HCT116 (cell line): ENCODE results near the gene ERMN. TPM values are rescaled to one million over a fixed set of nuclear protein-coding genes. Genes with fewer than 3 reads are reported as not detected.

Experiments used
- ATAC-seq: fragments of 200-7000 bp; cut with Tn5 transposase; 2 replicates; pipeline ENCODE4 v1.9.1; 2020; ENCODE audit warnings: mild to moderate bottlenecking, moderate library complexity
- BruUV-seq: library from RNA; stranded (reverse); fragments of 400-500 nt; replicated peaks from 2 replicates; lab custom pipeline; 2021; lab: Mats Ljungman, UMichigan
- CTCF ChIA-PET: fragments of 300-600 bp; sonication (Branson Sonifier 250); formaldehyde crosslinking; loops from one replicate; lab custom pipeline; 2021; ENCODE audit warnings: antibody characterized with exemption; lab: Charles Lee
- POLR2A ChIA-PET: fragments of 300-600, 350-600 bp; sonication (Branson Sonifier 250); formaldehyde crosslinking; loops from one replicate; lab custom pipeline; 2021; ENCODE audit warnings: antibody characterized with exemption; lab: Charles Lee
- RAD21 ChIA-PET, 2 experiments: fragments of 300-600 bp; sonication (Branson Sonifier 250); formaldehyde crosslinking; loops; one replicate each; lab custom pipeline; 2023; ENCODE audit warnings: low total read pairs in 2 of 2; ENCODE audit not compliant: uncharacterized antibody in 2 of 2, unreplicated experiment in 2 of 2, low non-redundant PET in 1 of 2; lab: Charles Lee
- DNase-seq: peaks from one replicate; pipeline ENCODE4 v3.0.0-alpha.2; 2010; ENCODE audit warnings: low read depth, low spot score
- H2AFZ ChIP-seq: fragments of 200-600 bp; shearing (Covaris generic), sonication (generic); 2 replicates; pipeline ENCODE4 v1.6.1; 2017; ENCODE audit warnings: low read depth, mixed run types, mixed read lengths, antibody characterized with exemption, low read length; ENCODE audit not compliant: poor library complexity, severe bottlenecking
- H3K27ac ChIP-seq: 2 replicates; pipeline ENCODE4 v1.5.1; 2012; ENCODE audit warnings: low read depth, low read length
- H3K27me3 ChIP-seq: fragments of 200-600 bp; sonication (generic); 2 replicates; pipeline ENCODE4 v1.6.1; 2016; ENCODE audit warnings: mixed run types, low read length, mixed read lengths; ENCODE audit not compliant: insufficient read depth
- H3K36me3 ChIP-seq, 2 experiments: fragments of 200-500 bp in 1 of 2; fragments of 200-600 bp in 1 of 2; sonication (Bioruptor generic) in 1 of 2; sonication (generic) in 1 of 2; 2 replicates each; pipeline versions ENCODE4 v1.5.1 to v1.6.1; 2014 to 2016; ENCODE audit warnings: low read length in 2 of 2, inconsistent platforms in 1 of 2, mixed read lengths in 1 of 2, mixed run types in 1 of 2; ENCODE audit not compliant: insufficient read depth in 2 of 2, control insufficient read depth in 1 of 2
- H3K4me1 ChIP-seq, 2 experiments: fragments of 200-600 bp in 1 of 2; sonication (generic) in 1 of 2; 2 replicates each; pipeline versions ENCODE4 v1.5.1 to v1.6.1; 2012 to 2017; ENCODE audit warnings: low read length in 2 of 2, inconsistent platforms in 1 of 2, mild to moderate bottlenecking in 1 of 2, mixed read lengths in 1 of 2, mixed run types in 1 of 2, moderate library complexity in 1 of 2; ENCODE audit not compliant: insufficient read depth in 2 of 2, control insufficient read depth in 1 of 2
- H3K4me2 ChIP-seq: fragments of 200-600 bp; sonication (generic); 2 replicates; pipeline ENCODE4 v1.6.1; 2017; ENCODE audit warnings: mixed run types, low read length, mixed read lengths
- H3K4me3 ChIP-seq, 2 experiments: fragments of 200-600 bp in 1 of 2; sonication (generic) in 1 of 2; replicated peaks in 1 of 2; 2 replicates each; pipeline ENCODE4 v1.5.1; 2011 to 2016; ENCODE audit warnings: low read length in 2 of 2, control low read depth in 1 of 2, low read depth in 1 of 2, mild to moderate bottlenecking in 1 of 2, mixed read lengths in 1 of 2, mixed run types in 1 of 2
- H3K79me2 ChIP-seq: fragments of 200-600 bp; sonication (generic); 2 replicates; pipeline ENCODE4 v1.6.1; 2017; ENCODE audit warnings: mild to moderate bottlenecking, mixed run types, low read length, moderate library complexity, mixed read lengths; ENCODE audit not compliant: insufficient read depth
- H3K9ac ChIP-seq: fragments of 200-600 bp; sonication (generic); 2 replicates; pipeline ENCODE4 v1.6.1; 2016; ENCODE audit warnings: low read length, mixed read lengths
- H3K9me2 ChIP-seq: fragments of 200-600 bp; sonication (generic), shearing (Covaris generic); 2 replicates; pipeline ENCODE4 v1.6.1; 2017; ENCODE audit warnings: mixed run types, mild to moderate bottlenecking, moderate library complexity; ENCODE audit not compliant: insufficient read depth
- H3K9me3 ChIP-seq, 2 experiments: fragments of 200-500 bp in 1 of 2; fragments of 200-600 bp in 1 of 2; sonication (Bioruptor generic) in 1 of 2; sonication (generic) in 1 of 2; 2 replicates each; pipeline ENCODE4 v1.6.1; 2014 to 2017; ENCODE audit warnings: low read length in 2 of 2, mixed read lengths in 2 of 2, inconsistent platforms in 1 of 2, low read depth in 1 of 2, mild to moderate bottlenecking in 1 of 2, mixed run types in 1 of 2, moderate library complexity in 1 of 2; ENCODE audit not compliant: control insufficient read depth in 1 of 2, insufficient read depth in 1 of 2
- H4K20me1 ChIP-seq: fragments of 200-600 bp; sonication (generic), shearing (Covaris generic); 2 replicates; pipeline ENCODE4 v1.6.1; 2017; ENCODE audit warnings: mixed run types, mild to moderate bottlenecking, moderate library complexity; ENCODE audit not compliant: insufficient read depth
- ATF3 ChIP-seq: IDR thresholded peaks from 2 replicates; pipeline ENCODE4 v1.6.1; 2012
- CBX3 ChIP-seq: IDR thresholded peaks from 2 replicates; pipeline ENCODE4 v1.6.1; 2012; ENCODE audit warnings: low read depth
- EGR1 ChIP-seq: IDR thresholded peaks from 2 replicates; pipeline ENCODE4 v1.6.1; 2012; ENCODE audit warnings: low read depth
- ELF1 ChIP-seq: IDR thresholded peaks from 2 replicates; pipeline ENCODE4 v1.6.1; 2012; ENCODE audit warnings: low read depth, borderline replicate concordance
- FOSL1 ChIP-seq: IDR thresholded peaks from 2 replicates; pipeline ENCODE4 v1.6.1; 2012; ENCODE audit warnings: low read depth
- JUND ChIP-seq: IDR thresholded peaks from 2 replicates; pipeline ENCODE4 v1.6.1; 2012
- SP1 ChIP-seq: IDR thresholded peaks from 2 replicates; pipeline ENCODE4 v1.6.1; 2012; ENCODE audit warnings: low read depth
- ZNF274 ChIP-seq: fragments of 200-500 bp; sonication (Bioruptor generic); IDR thresholded peaks from 2 replicates; pipeline ENCODE4 v1.6.1; 2014; ENCODE audit warnings: mild to moderate bottlenecking, low read depth, low read length, inconsistent platforms
- intact Hi-C: fragments of 100-400 bp; cut with micrococcal nuclease; formaldehyde crosslinking; loops from 2 replicates; pipeline ENCODE4 v1.10.0; 2022
- total RNA-seq: library from RNA; stranded (reverse); gene quantifications from one replicate; pipeline ENCODE4 v1.2.1, GENCODE V29; 2021; ENCODE audit not compliant: unreplicated experiment

The ERMN gene
- total RNA-seq, 1 experiment from 2014 or later, result not detected

GRCh38 chr2:157311706-157312105, 13.9 kb downstream of the ERMN start:
- DNase-seq (no peak), ATAC-seq (no peak)
- Histone ChIP-seq H3K9me2 (no peaks in the 10 kb centered on the region), H4K20me1 (no peaks in the 10 kb centered on the region), H3K4me2 (no peak overlapping the region), H3K36me3 (peaks cover 0 to 5% of the 10 kb centered on the region in 2 experiments; a peak in 1 of 4 replicates), H3K9me3 (no peaks in the 10 kb centered on the region), H3K27ac (no peak overlapping the region), H2AFZ (no peak overlapping the region), H3K4me3 (no peak overlapping the region), H3K9ac (no peak overlapping the region), H3K27me3 (no peaks in the 10 kb centered on the region), H3K79me2 (no peaks in the 10 kb centered on the region), H3K4me1 (no peaks in the 10 kb centered on the region)
- CTCF ChIA-PET, result interaction anchor here (1.8 to 2.4 kb wide), 2 partner anchors 10 to 24 kb away, joined by 6 to 9 read pairs; no protein-coding TSS in a partner anchor
- POLR2A ChIA-PET, result no interaction called here
- intact Hi-C loops, result no loop called here
- TF ChIP-seq ELF1 (no peak), JUND (no peak), ATF3 (no peak), EGR1 (no peak)
- RAD21 ChIA-PET, result no interaction called here
- no TSS peak for BruUV-seq

GRCh38 chr2:157309878-157310277, 15.7 kb downstream of the ERMN start:
- Histone ChIP-seq H3K36me3 (peaks cover 0 to 5% of the 10 kb centered on the region in 2 experiments; a peak in 1 of 4 replicates), H2AFZ (no peak overlapping the region), H3K27ac (no peak overlapping the region), H3K9ac (no peak overlapping the region), H3K4me3 (no peak overlapping the region), H3K4me2 (no peak overlapping the region), H3K4me1 (0 out of 4 replicates have a peak, but pooled peaks cover 0 to 5% of the 10 kb centered on the region in 2 experiments), H3K9me3 (no peaks in the 10 kb centered on the region), H4K20me1 (no peaks in the 10 kb centered on the region), H3K27me3 (no peaks in the 10 kb centered on the region), H3K79me2 (no peaks in the 10 kb centered on the region), H3K9me2 (no peaks in the 10 kb centered on the region)
- intact Hi-C loops, result no loop called here
- RAD21 ChIA-PET, result no interaction called here
- POLR2A ChIA-PET, result no interaction called here
- DNase-seq (no peak), ATAC-seq (no peak)
- CTCF ChIA-PET, result interaction anchor here (1.7 to 1.8 kb wide), 2 partner anchors 18 to 26 kb away, joined by 6 read pairs; no protein-coding TSS in a partner anchor
- TF ChIP-seq EGR1 (no peak), ATF3 (no peak), SP1 (no peak), FOSL1 (no peak), CBX3 (no peak), ZNF274 (no peak)
- BruUV-seq, result no TSS peak
